Immature natural killer cell (primary cell): ENCODE measurements around the gene FBXO45. TPM values are rescaled to one million over a fixed set of nuclear protein-coding genes. Genes with fewer than 3 reads are reported as not detected.
"Not testable (repeated sequence)": the region's sequence is repeated elsewhere in the genome, so short reads cannot be mapped to it uniquely, and the experiment has no call there.

Experiments used
- DNase-seq, 3 donors: peaks; one replicate each; pipeline ENCODE4 v3.0.0; 2022; ENCODE audit warnings: mixed read lengths in 1 of 3
- H3K27ac Mint-ChIP-seq, 6 donors: one replicate each; pipeline ENCODE4 v1.8.0; 2020; ENCODE audit warnings: mixed read lengths in 6 of 6, mild to moderate bottlenecking in 5 of 6, inconsistent platforms in 4 of 6, moderate library complexity in 3 of 6
- H3K27me3 Mint-ChIP-seq, 3 donors: one replicate each; pipeline ENCODE4 v1.8.0; 2020 to 2021; ENCODE audit warnings: low read depth in 3 of 3, mild to moderate bottlenecking in 3 of 3, mixed read lengths in 3 of 3, moderate library complexity in 3 of 3, inconsistent platforms in 1 of 3
- H3K36me3 Mint-ChIP-seq, 3 donors: one replicate each; pipeline ENCODE4 v1.8.0; 2020; ENCODE audit warnings: mixed read lengths in 3 of 3, inconsistent platforms in 2 of 3, mild to moderate bottlenecking in 2 of 3
- H3K4me1 Mint-ChIP-seq, 2 donors: one replicate each; pipeline ENCODE4 v1.8.0; 2020; ENCODE audit warnings: inconsistent platforms in 2 of 2, mild to moderate bottlenecking in 2 of 2, mixed read lengths in 2 of 2, moderate library complexity in 1 of 2
- H3K4me3 Mint-ChIP-seq, 5 donors: one replicate each; pipeline ENCODE4 v1.8.0; 2020; ENCODE audit warnings: mild to moderate bottlenecking in 5 of 5, mixed read lengths in 5 of 5, inconsistent platforms in 3 of 5, moderate library complexity in 3 of 5
- H3K9me3 Mint-ChIP-seq, 6 donors: one replicate each; pipeline ENCODE4 v1.8.0; 2020; ENCODE audit warnings: mild to moderate bottlenecking in 6 of 6, mixed read lengths in 6 of 6, inconsistent platforms in 4 of 6, moderate library complexity in 3 of 6
- polyA plus RNA-seq, 3 donors: library from polyadenylated mRNA; unstranded; fragments of 300-500 nt; fragmentation: Illumina TruSeq; gene quantifications; one replicate each; pipeline ENCODE4 v1.2.3, GENCODE V29; 2021

FBXO45 gene
- polyA plus RNA-seq, 3 donors from 2014 or later = 2.6 to 6.6 (median 3.3) TPM

DNA sequence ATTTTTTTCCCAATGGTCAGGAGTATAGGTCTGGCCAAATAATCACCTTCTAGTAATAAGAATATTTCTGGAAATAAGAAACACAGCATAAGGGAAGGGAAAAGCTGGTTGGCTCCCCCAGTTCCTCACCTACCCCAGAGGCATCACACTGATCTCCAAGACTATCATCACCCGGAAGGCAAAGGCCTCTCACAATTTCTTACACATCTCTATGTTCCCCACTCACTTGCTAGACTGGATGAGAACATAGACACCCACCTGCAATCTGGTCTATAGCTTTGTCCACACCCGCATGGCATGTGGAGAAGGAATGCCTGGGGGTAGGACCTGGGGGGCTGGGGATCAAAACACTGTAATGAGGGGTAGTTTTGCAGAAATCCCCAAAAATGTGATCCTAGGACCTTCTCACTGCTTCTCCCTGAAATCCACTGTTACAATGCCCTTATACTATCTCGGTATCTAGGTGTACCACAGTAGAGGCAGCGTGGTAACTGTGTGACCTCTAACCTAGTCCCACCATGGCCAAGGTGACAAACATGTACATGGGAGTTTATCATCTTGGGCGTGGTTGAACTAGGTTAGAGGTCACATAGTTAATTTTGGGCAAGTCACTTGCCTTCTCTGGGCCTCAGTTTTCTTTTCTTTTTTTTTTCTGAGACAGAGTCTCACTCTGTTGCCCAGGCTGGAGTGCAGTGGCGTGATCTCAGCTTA, 41.5 kb downstream of the FBXO45 start:
- peak overlapping the region; percentile 58 to 79 (median 74) for H3K4me3 Mint-ChIP-seq
- no peaks in the 10 kb centered on the region for H3K9me3 Mint-ChIP-seq
- H3K27ac Mint-ChIP-seq = peak overlapping the region; percentile 77 to 95 (median 92)
- peaks cover 46 to 58% of the 10 kb centered on the region in 2 donors for H3K4me1 Mint-ChIP-seq
- DNase-seq = peak; percentile 49 to 70 (median 52)
- peaks cover 2 to 4% (median 3%) of the 10 kb centered on the region in 3 donors for H3K27me3 Mint-ChIP-seq
- no peaks in the 10 kb centered on the region for H3K36me3 Mint-ChIP-seq

GRCh38 chr3:196611761-196612483, 43.5 kb downstream of the FBXO45 start:
- Mint-ChIP-seq H3K27me3 (peaks cover 2 to 4% (median 3%) of the 10 kb centered on the region in 3 donors), H3K4me3 (peak overlapping the region; percentile 41 to 78 (median 65)), H3K4me1 (peaks cover 46 to 58% of the 10 kb centered on the region in 2 donors), H3K36me3 (no peaks in the 10 kb centered on the region), H3K9me3 (no peaks in the 10 kb centered on the region), H3K27ac (peak overlapping the region; percentile 43 to 85 (median 74))
- DNase-seq = no peak

DNA sequence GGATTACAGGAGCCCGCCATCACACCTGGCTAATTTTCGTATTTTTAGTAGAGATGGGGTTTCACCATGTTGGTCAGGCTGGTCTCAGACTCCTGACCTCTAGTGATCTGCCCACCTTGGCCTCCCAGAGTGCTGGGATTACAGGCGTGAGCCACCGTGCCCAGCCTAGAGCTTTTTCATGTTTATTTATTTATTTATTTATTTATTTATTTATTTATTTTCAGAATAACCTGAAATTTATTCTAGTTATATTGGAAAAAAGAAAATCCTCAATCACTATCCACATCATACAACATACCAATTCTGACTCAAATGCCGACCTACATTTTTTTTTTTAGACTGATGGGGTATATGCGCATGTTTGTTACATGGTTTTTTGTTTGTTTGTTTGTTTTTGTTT, 46.8 kb downstream of the FBXO45 start:
- H3K36me3 Mint-ChIP-seq, H3K4me3 Mint-ChIP-seq, DNase-seq, H3K27me3 Mint-ChIP-seq, H3K27ac Mint-ChIP-seq, H3K9me3 Mint-ChIP-seq: not testable (repeated sequence)
- peaks cover 38 to 51% of the 10 kb centered on the region in 2 donors for H3K4me1 Mint-ChIP-seq

DNA sequence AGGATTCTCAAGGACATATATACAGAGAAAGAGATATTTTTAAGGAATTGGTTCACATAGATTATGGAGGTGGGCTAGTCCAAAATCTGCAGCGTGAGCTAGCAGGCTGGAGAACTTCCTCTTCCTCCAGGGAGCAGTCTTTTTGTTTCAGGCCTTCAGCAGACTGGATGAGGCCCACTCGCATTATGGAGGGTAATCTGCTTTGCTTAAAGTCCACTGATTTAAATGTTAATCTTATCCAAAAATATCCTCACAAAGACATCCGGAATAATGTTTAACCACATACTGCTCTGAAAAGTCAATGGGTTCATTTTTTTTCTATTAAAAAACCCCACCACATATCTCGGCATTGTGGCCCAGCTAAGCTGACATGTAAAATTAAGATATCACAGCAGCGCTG, 48.8 kb downstream of the FBXO45 start:
- no peak overlapping the region for H3K4me3 Mint-ChIP-seq
- peaks cover 24 to 37% of the 10 kb centered on the region in 2 donors for H3K4me1 Mint-ChIP-seq
- DNase-seq = no peak
- H3K9me3 Mint-ChIP-seq = no peaks in the 10 kb centered on the region
- peaks cover 2 to 3% (median 2%) of the 10 kb centered on the region in 3 donors for H3K27me3 Mint-ChIP-seq
- no peak overlapping the region for H3K27ac Mint-ChIP-seq
- no peaks in the 10 kb centered on the region for H3K36me3 Mint-ChIP-seq

DNA sequence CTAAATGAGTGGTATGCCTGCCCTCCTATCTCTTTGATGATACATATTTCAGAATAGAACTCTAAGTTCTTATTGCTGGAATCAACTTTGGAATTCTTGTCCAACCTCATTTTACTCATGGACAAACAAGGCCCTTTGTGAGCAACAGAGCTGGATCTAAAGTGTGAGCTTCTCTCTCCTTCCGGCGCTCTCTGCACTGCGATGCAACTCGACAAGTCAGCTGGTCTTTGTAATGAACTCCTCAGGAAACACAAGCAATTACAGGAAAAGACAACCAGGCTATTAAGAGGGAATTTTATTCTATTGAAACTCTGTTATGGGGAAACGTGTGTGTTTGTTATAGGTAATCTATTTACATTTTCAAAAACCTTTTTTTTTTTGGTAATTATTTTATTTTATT, 50.8 kb downstream of the FBXO45 start:
- Mint-ChIP-seq H3K4me1 (peaks cover 10 to 21% of the 10 kb centered on the region in 2 donors), H3K27me3 (peaks cover 0 to 1% (median 0%) of the 10 kb centered on the region in 3 donors), H3K36me3 (no peaks in the 10 kb centered on the region), H3K4me3 (no peak overlapping the region), H3K27ac (peak overlapping the region in 4 of 6 donors; percentile 9 to 71 (median 45)), H3K9me3 (no peaks in the 10 kb centered on the region)
- no peak for DNase-seq

DNA sequence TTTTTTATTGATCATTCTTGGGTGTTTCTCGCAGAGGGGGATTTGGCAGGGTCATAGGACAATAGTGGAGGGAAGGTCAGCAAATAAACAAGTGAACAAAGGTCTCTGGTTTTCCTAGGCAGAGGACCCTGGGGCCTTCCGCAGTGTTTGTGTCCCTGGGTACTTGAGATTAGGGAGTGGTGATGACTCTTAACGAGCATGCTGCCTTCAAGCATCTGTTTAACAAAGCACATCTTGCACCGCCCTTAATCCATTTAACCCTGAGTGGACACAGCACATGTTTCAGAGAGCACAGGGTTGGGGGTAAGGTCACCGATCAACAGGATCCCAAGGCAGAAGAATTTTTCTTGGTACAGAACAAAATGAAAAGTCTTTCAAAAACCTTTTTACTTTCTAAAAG, 51.2 kb downstream of the FBXO45 start:
- H3K4me1 Mint-ChIP-seq = peaks cover 14 to 25% of the 10 kb centered on the region in 2 donors
- not testable (repeated sequence) for H3K36me3 Mint-ChIP-seq, H3K27me3 Mint-ChIP-seq, H3K4me3 Mint-ChIP-seq, H3K9me3 Mint-ChIP-seq, DNase-seq
- H3K27ac Mint-ChIP-seq = peak overlapping the region in 1 of 6 donors; percentile 74

DNA sequence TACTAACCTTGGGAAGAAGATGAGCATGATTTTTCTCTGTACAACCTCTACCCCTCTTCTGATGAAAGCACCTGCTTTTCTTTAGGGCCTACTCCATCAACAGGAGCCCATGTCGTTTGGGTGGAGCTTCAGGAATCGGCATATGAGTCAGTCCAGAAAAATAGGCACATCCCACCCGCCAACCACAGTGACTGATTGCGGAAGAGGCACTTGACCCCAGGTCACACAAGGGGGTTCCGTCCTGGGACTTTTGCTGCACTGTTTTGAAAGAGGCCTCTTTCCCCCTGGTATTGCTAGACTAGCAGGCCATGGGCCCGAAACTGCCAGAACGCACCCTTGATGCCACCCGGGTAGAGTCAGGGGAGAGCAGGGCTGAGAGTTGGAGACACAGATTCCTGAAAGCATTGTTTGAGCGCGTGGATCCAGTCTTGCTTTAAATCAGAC, 51.7 kb downstream of the FBXO45 start:
- peaks cover 20 to 31% of the 10 kb centered on the region in 2 donors for H3K4me1 Mint-ChIP-seq
- no peaks in the 10 kb centered on the region for H3K9me3 Mint-ChIP-seq
- DNase-seq = no peak
- H3K27me3 Mint-ChIP-seq = peaks cover 0 to 1% (median 0%) of the 10 kb centered on the region in 3 donors
- H3K4me3 Mint-ChIP-seq = peak overlapping the region in 1 of 5 donors; percentile 49
- peak overlapping the region in 4 of 6 donors; percentile 9 to 74 (median 62) for H3K27ac Mint-ChIP-seq
- peaks cover 0 to 4% (median 0%) of the 10 kb centered on the region in 3 donors for H3K36me3 Mint-ChIP-seq

DNA sequence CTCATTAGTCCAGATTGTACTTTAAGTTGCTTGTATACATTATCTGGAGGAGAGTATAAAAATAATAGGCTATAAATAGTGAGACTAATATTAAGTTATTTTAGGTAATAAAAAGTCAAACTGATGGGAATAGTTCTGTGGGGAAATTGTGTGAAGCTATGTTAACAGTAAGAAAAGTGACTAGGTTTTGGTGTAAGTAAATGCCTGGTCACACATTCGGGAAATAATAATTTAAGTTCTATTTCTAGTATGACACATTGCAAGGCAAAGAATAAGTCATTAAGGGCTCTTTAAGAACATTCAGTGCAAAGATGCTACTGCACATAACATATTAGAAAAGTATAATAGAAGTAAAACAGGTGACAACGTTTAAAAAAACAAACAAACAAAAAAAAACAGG, 52.2 kb downstream of the FBXO45 start:
- peaks cover 0 to 2% (median 1%) of the 10 kb centered on the region in 3 donors for H3K27me3 Mint-ChIP-seq
- H3K4me3 Mint-ChIP-seq = peak overlapping the region in 1 of 5 donors; percentile 25
- H3K36me3 Mint-ChIP-seq = peaks cover 0 to 4% (median 0%) of the 10 kb centered on the region in 3 donors
- no peak for DNase-seq
- no peaks in the 10 kb centered on the region for H3K9me3 Mint-ChIP-seq
- peak overlapping the region in 2 of 6 donors; percentile 9 to 53 for H3K27ac Mint-ChIP-seq
- peaks cover 23 to 36% of the 10 kb centered on the region in 2 donors for H3K4me1 Mint-ChIP-seq

GRCh38 chr3:196621611-196622010, 53.2 kb downstream of the FBXO45 start:
- Mint-ChIP-seq H3K9me3 (no peaks in the 10 kb centered on the region), H3K4me1 (peaks cover 27 to 41% of the 10 kb centered on the region in 2 donors), H3K27me3 (peaks cover 0 to 2% (median 1%) of the 10 kb centered on the region in 3 donors), H3K27ac (no peak overlapping the region), H3K36me3 (peaks cover 0 to 4% (median 0%) of the 10 kb centered on the region in 3 donors), H3K4me3 (no peak overlapping the region)
- DNase-seq = no peak

- peaks cover 0 to 4% (median 0%) of the 10 kb centered on the region in 3 donors for H3K36me3 Mint-ChIP-seq
- H3K27me3 Mint-ChIP-seq = peaks cover 0 to 2% (median 1%) of the 10 kb centered on the region in 3 donors
- DNase-seq = peak; percentile 46 to 55 (median 46)
- H3K4me1 Mint-ChIP-seq = peaks cover 35 to 44% of the 10 kb centered on the region in 2 donors
- H3K4me3 Mint-ChIP-seq = peak overlapping the region; percentile 74 to 82 (median 78)
- no peaks in the 10 kb centered on the region for H3K9me3 Mint-ChIP-seq
- H3K27ac Mint-ChIP-seq = peak overlapping the region; percentile 65 to 92 (median 79)
These were observed 55.8 kb downstream of the FBXO45 start for GRCh38 chr3:196624067-196624790.

GRCh38 chr3:196624907-196625306, 56.4 kb downstream of the FBXO45 start:
- H3K36me3 Mint-ChIP-seq = peaks cover 0 to 4% (median 0%) of the 10 kb centered on the region in 3 donors
- H3K9me3 Mint-ChIP-seq = no peaks in the 10 kb centered on the region
- peaks cover 42 to 47% of the 10 kb centered on the region in 2 donors for H3K4me1 Mint-ChIP-seq
- H3K4me3 Mint-ChIP-seq = peak overlapping the region; percentile 74 to 82 (median 78)
- peaks cover 1 to 4% (median 2%) of the 10 kb centered on the region in 3 donors for H3K27me3 Mint-ChIP-seq
- H3K27ac Mint-ChIP-seq = peak overlapping the region in 4 of 6 donors; percentile 65 to 92 (median 82)
- no peak for DNase-seq

- DNase-seq = no peak
- Mint-ChIP-seq H3K9me3 (no peaks in the 10 kb centered on the region), H3K36me3 (peaks cover 0 to 4% (median 0%) of the 10 kb centered on the region in 3 donors), H3K4me1 (peaks cover 42 to 47% of the 10 kb centered on the region in 2 donors), H3K27ac (peak overlapping the region in 1 of 6 donors; percentile 15), H3K27me3 (peaks cover 1 to 5% (median 4%) of the 10 kb centered on the region in 3 donors), H3K4me3 (peak overlapping the region in 4 of 5 donors; percentile 10 to 82 (median 71))
These were observed 56.9 kb downstream of the FBXO45 start for GRCh38 chr3:196625331-196625730.

DNA sequence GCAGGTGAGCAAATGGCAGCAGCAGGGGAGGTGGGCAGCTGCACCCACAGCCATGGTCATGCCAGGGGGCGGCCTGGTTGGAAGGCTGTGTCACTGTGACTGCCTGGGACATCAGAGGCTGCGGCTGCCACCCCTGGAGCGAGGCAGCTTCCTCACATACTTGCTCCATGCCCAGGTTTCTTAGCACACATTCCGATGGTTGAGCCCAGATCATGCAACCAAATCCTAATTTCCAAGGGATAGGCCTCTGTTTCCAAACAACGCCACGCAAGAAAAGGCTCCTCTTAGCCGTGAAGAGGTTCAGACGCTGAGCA, 59.4 kb downstream of the FBXO45 start:
- Mint-ChIP-seq H3K4me3 (no peak overlapping the region), H3K4me1 (peaks cover 61 to 65% of the 10 kb centered on the region in 2 donors), H3K9me3 (no peaks in the 10 kb centered on the region), H3K27ac (no peak overlapping the region), H3K27me3 (peaks cover 9 to 16% (median 13%) of the 10 kb centered on the region in 3 donors), H3K36me3 (peaks cover 0 to 4% (median 0%) of the 10 kb centered on the region in 3 donors)
- DNase-seq = no peak
